ENCODE results near the gene PRPSAP1.

GRCh38 chr17:76369379-76369778, 15.7 kb upstream of the PRPSAP1 start:
- TF ChIP-seq POLR2A (IDR thresholded peaks at IDR 0.05) (no peak), CTCF (IDR thresholded peaks at IDR 0.05 in 4 of 5, conservative IDR thresholded peaks at IDR 0.05 in 1 of 5) (no peak)
